AG04449 (cell line): ENCODE results near the gene TAS2R30.

Experiments used
- CTCF ChIA-PET: fragments of 350-600 bp; formaldehyde crosslinking; extraction: SDS; loops from one replicate; lab custom pipeline; 2021; ENCODE audit warnings: antibody characterized with exemption; lab: Yijun Ruan, JAX
- POLR2A ChIA-PET: fragments of 400-600, 350-600 bp; formaldehyde crosslinking; extraction: SDS; loops from one replicate; lab custom pipeline; 2020; ENCODE audit warnings: antibody characterized with exemption, inconsistent platforms; lab: Yijun Ruan, JAX
- DNase-seq: peaks from one replicate; pipeline ENCODE4 v3.0.0-alpha.2; 2010; ENCODE audit warnings: low read depth, low spot score
- H3K4me3 ChIP-seq: 2 replicates; pipeline ENCODE4 v1.5.1; 2011; ENCODE audit warnings: low read depth, mild to moderate bottlenecking, control low read depth, low read length
- TF ChIP-seq, protein P1 (sequence below): IDR thresholded peaks from one replicate; pipeline ENCODE4 v1.5.1; 2011; ENCODE audit warnings: mild to moderate bottlenecking, moderate library complexity, low read length, control low read depth, inconsistent platforms; ENCODE audit not compliant: insufficient read depth; ENCODE audit errors: missing control alignments

TAS2R30 gene

DNA sequence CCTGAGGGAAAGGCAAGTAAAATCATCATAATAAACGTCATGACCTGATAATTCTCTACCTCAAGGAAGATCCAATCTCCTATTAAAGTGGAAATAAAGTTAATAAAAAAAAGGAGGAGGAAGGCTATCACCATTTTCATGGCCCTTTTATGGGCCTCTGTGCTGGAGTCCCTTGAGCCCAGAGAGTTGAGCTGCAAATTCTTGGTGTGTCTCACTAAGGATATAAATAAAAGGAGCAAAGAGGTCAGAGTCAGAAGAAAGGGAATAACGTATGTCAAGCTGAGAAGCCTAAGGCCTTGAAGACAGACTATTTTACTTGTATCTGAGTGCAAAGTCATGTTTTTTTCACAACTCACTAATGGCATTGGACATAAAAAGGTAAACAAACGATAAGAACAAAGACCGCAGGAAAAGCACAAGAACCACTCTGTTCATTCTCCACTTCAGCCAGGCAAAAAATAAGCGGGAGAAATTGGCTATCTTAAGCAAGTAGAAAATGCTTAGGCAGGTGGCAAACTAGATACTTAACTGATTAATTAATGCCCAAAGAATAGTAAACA is 24.5 kb upstream of the TAS2R30 start:
- POLR2A ChIA-PET, result interaction anchor here (2.8 kb wide), 1 partner anchor 12 kb away, joined by 13 read pairs; the partner anchor contains the start of gene SMIM10L1
- TF ChIP-seq, protein P1, sequence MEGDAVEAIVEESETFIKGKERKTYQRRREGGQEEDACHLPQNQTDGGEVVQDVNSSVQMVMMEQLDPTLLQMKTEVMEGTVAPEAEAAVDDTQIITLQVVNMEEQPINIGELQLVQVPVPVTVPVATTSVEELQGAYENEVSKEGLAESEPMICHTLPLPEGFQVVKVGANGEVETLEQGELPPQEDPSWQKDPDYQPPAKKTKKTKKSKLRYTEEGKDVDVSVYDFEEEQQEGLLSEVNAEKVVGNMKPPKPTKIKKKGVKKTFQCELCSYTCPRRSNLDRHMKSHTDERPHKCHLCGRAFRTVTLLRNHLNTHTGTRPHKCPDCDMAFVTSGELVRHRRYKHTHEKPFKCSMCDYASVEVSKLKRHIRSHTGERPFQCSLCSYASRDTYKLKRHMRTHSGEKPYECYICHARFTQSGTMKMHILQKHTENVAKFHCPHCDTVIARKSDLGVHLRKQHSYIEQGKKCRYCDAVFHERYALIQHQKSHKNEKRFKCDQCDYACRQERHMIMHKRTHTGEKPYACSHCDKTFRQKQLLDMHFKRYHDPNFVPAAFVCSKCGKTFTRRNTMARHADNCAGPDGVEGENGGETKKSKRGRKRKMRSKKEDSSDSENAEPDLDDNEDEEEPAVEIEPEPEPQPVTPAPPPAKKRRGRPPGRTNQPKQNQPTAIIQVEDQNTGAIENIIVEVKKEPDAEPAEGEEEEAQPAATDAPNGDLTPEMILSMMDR, result no peak
- CTCF ChIA-PET, result interaction anchor here (2.0 kb wide), 1 partner anchor 409 kb away, joined by 6 read pairs; no protein-coding TSS in a partner anchor
- H3K4me3 ChIP-seq, result no peak overlapping the region
- DNase-seq, result no peak

DNA sequence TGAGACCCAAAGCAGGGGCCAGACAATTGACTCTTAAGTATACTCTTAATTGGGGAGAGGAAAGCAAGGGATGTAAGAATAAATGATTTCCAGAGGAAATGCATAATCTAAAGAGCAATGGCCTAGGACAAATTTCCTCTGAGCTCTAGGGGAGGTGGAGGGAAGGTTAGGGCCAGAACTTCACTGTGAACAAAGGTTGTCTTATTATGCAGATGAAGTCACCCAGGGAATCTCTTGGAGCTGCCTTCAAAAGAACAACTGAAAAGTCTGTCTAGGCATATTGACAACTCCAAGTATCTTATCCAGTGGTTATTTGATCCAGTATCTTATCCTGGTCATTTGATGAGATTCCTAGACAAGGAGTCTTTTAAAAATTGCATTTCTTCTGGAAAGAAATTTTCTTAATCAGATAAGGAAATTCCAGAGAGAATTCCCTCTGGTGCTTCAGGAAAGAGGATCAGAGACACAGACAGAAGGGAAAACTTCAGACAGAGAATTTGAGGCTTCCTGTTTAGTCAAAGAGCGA is 20.0 kb upstream of the TAS2R30 start:
- DNase-seq, result no peak
- H3K4me3 ChIP-seq, result no peak overlapping the region
- TF ChIP-seq, protein P1, result no peak
- ChIA-PET CTCF (no interaction called here), POLR2A (no interaction called here)

DNA sequence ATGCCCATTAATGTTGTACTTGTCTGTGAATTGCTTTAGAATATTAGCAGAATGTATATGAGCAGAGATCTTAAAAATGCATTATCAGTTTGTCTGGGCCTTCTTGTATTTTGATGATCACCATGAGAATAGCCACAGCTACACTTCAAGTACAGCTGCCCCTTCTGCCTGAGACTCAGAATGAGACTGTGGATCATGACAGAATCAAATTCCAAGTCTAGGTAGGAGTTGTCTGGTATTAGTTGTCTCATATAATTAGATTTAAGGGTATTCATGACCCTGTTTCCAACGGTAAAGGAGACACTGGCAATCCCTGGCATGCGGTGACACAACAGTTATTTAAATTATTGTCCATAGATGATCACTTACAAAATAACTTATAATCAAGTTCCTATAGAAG is 18.3 kb upstream of the TAS2R30 start:
- TF ChIP-seq, protein P1, result no peak
- H3K4me3 ChIP-seq, result no peak overlapping the region
- ChIA-PET POLR2A (no interaction called here), CTCF (no interaction called here)
- no peak for DNase-seq

DNA sequence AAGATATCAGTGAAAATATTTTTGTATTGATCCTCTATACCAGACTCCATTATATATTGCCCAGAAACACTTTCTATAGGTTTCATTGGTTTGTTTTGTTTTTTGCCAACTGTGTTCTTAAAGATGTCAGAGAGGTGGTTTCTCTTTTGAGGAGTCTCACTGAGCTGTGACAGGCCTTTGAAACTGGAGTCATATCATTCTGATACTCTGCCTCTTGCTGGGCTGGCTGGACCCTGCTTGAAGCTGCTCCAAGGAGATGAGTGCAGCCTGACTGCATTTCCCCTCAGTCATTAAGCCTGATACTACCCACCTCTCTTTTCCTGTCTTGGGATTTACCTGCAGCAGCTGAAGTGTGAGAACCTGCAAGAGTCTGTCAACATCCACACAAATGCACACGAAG is 16.4 kb upstream of the TAS2R30 start:
- DNase-seq, result no peak
- H3K4me3 ChIP-seq, result no peak overlapping the region
- POLR2A ChIA-PET, result no interaction called here
- CTCF ChIA-PET, result no interaction called here
- TF ChIP-seq, protein P1, result no peak

DNA sequence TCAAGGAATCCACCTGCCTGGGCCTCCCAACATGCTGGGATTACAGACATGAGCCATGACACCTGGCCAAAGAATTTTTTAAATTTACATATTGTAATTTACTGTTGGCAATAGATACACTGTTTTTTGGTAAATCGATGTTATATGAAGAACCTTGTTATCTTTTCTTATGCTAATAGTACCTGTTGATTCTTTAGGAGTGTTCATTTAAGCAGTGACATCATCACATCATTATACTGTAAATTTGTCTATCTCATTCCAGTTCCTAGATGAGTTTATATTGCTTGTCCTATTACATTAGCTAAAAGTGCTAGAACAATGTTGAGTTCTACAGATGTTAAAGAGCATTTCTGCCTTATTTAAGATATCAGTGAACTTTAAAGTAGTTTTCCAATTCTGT is 13.0 kb upstream of the TAS2R30 start:
- CTCF ChIA-PET, result no interaction called here
- DNase-seq, result no peak
- H3K4me3 ChIP-seq, result no peak overlapping the region
- TF ChIP-seq, protein P1, result no peak
- POLR2A ChIA-PET, result no interaction called here

DNA sequence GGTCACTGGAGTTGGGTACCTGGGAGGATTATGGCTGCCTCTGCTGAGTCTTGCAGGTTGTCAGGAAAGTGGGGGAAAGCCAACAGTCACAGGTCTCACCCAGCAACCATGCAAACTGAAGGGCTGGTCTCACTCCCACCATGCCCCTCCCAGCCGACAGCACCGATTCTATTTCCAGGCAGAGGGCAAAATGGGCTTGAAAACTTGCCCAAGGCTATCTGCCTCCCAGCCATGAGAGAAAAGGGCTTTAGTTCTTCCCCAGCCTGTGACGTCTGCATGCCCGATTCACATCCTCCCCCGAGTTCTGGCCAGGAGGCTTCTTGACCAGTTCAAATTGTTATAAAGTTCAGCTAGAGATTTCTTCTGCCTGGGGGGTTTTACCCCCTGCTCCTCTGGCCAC is 9.9 kb upstream of the TAS2R30 start:
- ChIA-PET POLR2A (no interaction called here), CTCF (no interaction called here)
- TF ChIP-seq, protein P1, result no peak
- H3K4me3 ChIP-seq, result no peak overlapping the region
- no peak for DNase-seq
